AG20443 (cell line): Measurements from ENCODE around the gene ANTXR1.

ENCODE experiments used
- DNase-seq: peaks from one replicate; pipeline ENCODE4 v3.0.0; 2012; ENCODE audit warnings: low spot score, mixed read lengths

ANTXR1 gene

GRCh38 chr2:69097148-69097610 lies 84.2 kb downstream of the ANTXR1 start:
- no peak for DNase-seq

GRCh38 chr2:69097891-69098655 lies 85.1 kb downstream of the ANTXR1 start:
- DNase-seq, result no peak

GRCh38 chr2:69099541-69099940 lies 86.6 kb downstream of the ANTXR1 start:
- DNase-seq, result peak; percentile 42

- DNase-seq, result peak; percentile 34
Measured at GRCh38 chr2:69100220-69100723, 87.3 kb downstream of the ANTXR1 start.

- DNase-seq, result no peak
Measured at GRCh38 chr2:69102041-69102593, 89.1 kb downstream of the ANTXR1 start.

GRCh38 chr2:69103419-69103818 lies 90.4 kb downstream of the ANTXR1 start:
- no peak for DNase-seq

- DNase-seq, result no peak
Measured at GRCh38 chr2:69104261-69104660, 91.3 kb downstream of the ANTXR1 start.

- no peak for DNase-seq
Measured at GRCh38 chr2:69109255-69109654, 96.3 kb downstream of the ANTXR1 start.

- no peak for DNase-seq
Measured at GRCh38 chr2:69111076-69111475, 98.1 kb downstream of the ANTXR1 start.

GRCh38 chr2:69113627-69114026 lies 100.6 kb downstream of the ANTXR1 start:
- DNase-seq, result peak; percentile 47

GRCh38 chr2:69114534-69114933 lies 101.6 kb downstream of the ANTXR1 start:
- DNase-seq, result no peak

- DNase-seq, result no peak
Measured at GRCh38 chr2:69116438-69116837, 103.5 kb downstream of the ANTXR1 start.

- DNase-seq, result peak; percentile 75
Measured at GRCh38 chr2:69118609-69119008, 105.6 kb downstream of the ANTXR1 start.

- peak; percentile 22 for DNase-seq
Measured at GRCh38 chr2:69119104-69119894, 106.3 kb downstream of the ANTXR1 start.

GRCh38 chr2:69122271-69122670 lies 109.3 kb downstream of the ANTXR1 start:
- peak; percentile 74 for DNase-seq

- no peak for DNase-seq
Measured at GRCh38 chr2:69123182-69123581, 110.2 kb downstream of the ANTXR1 start.

GRCh38 chr2:69124343-69124742 lies 111.4 kb downstream of the ANTXR1 start:
- DNase-seq, result no peak

- DNase-seq, result no peak
Measured at GRCh38 chr2:69125816-69126215, 112.8 kb downstream of the ANTXR1 start.

- DNase-seq, result no peak
Measured at GRCh38 chr2:69126341-69126740, 113.4 kb downstream of the ANTXR1 start.

GRCh38 chr2:69131452-69131851 lies 118.5 kb downstream of the ANTXR1 start:
- no peak for DNase-seq

- DNase-seq, result no peak
Measured at GRCh38 chr2:69131983-69132675, 119.2 kb downstream of the ANTXR1 start.

- no peak for DNase-seq
Measured at GRCh38 chr2:69132960-69133590, 120.1 kb downstream of the ANTXR1 start.
